ENCODE data around the gene ABLIM1. TPM values are rescaled to one million over a fixed set of nuclear protein-coding genes. Genes with fewer than 3 reads are reported as not detected.

The ABLIM1 gene
- total and polyA plus RNA-seq, 2 of the 4 experiments (the other 2 are of a cell fraction): 7.7 to 9.9 TPM

- Histone ChIP-seq H3K9me1 (ENCODE audit: insufficient read depth, low read length) (peaks cover 2% of the 10 kb centered on the region; the same call in 1 of the 2 replicates), H2AK5ac (ENCODE audit: low read depth, low read length) (no peak overlapping the region), H2AFZ (replicated peaks; ENCODE audit: low read length, poor library complexity) (no peak overlapping the region), H4K91ac (ENCODE audit: insufficient read depth, low read depth, low read length) (no peak overlapping the region), H3K79me1 (ENCODE audit: low read depth in 1 of 2, low read length in 2 of 2) (no peaks in the 10 kb centered on the region), H3K4me2 (ENCODE audit: low read depth, low read length) (no peak overlapping the region), H2BK5ac (ENCODE audit: low read depth, low read length, poor library complexity, severe bottlenecking) (no peak overlapping the region), H3K4ac (ENCODE audit: low read depth, low read length) (no peak overlapping the region), H3K27me3 (ENCODE audit: control insufficient read depth, insufficient read depth, low read length) (no peaks in the 10 kb centered on the region), H3K27ac (ENCODE audit: insufficient read depth, low read length) (no peak overlapping the region), H4K20me1 (ENCODE audit: insufficient read depth, low read length) (no peaks in the 10 kb centered on the region), H3K18ac (ENCODE audit: low read depth, low read length) (no peak overlapping the region), H2AK9ac (replicated peaks; ENCODE audit: low read depth, low read length, poor library complexity) (no peak overlapping the region), H3K4me1 (ENCODE audit: control insufficient read depth, insufficient read depth, low read length) (peaks cover 4% of the 10 kb centered on the region; the same call in 1 of the 2 replicates), H2BK20ac (ENCODE audit: low read depth, low read length) (no peak overlapping the region), H3K56ac (ENCODE audit: extremely low read depth, insufficient read depth, low read length) (no peak overlapping the region), H4K8ac (ENCODE audit: low read depth in 2 of 2, low read length in 2 of 2) (no peak overlapping the region), H3K9me3 (ENCODE audit: control insufficient read depth, insufficient read depth, low read length) (no peaks in the 10 kb centered on the region), H4K5ac (ENCODE audit: low read depth, low read length) (no peak overlapping the region), H3K9ac (ENCODE audit: low read depth, low read length) (no peak overlapping the region), H3K23ac (ENCODE audit: low read depth, low read length) (no peak overlapping the region), H3K36me3 (ENCODE audit: control insufficient read depth, insufficient read depth, low read length) (no peaks in the 10 kb centered on the region), H2BK15ac (ENCODE audit: low read depth, low read length) (no peak overlapping the region), H3K4me3 (ENCODE audit: insufficient read depth, low read depth, low read length) (no peak overlapping the region), H3K14ac (replicated peaks; ENCODE audit: low read depth, low read length) (no peak overlapping the region), H2BK120ac (ENCODE audit: low read depth, low read length) (no peak overlapping the region)
- CTCF ChIA-PET: interaction anchor here (1.0 to 1.3 kb wide), 5 partner anchors 9 to 134 kb away, joined by 3 to 6 read pairs (median 4); no protein-coding TSS in a partner anchor
- POLR2A ChIA-PET (ENCODE audit: unreplicated experiment): no interaction called here
- dilution Hi-C loops (cut with HindIII; ENCODE audit: low sequenced_read_pairs, unreplicated experiment): no loop called here
- peak; percentile 19 for DNase-seq
- WGBS, 2 experiments (ENCODE audit: extremely low coverage in 2 of 2, insufficient read length in 1 of 2): no CpG with 5 or more reads among the region's 9 CpGs
- intact Hi-C loops (cut with micrococcal nuclease): loop anchor here (1.0 kb wide), 1 partner anchor 133 kb away; no protein-coding TSS in a partner anchor
- no peak for TF ChIP-seq MXI1 (IDR thresholded peaks at IDR 0.05; ENCODE audit: borderline replicate concordance, low read depth, low read length)
- peak; percentile 38; the same call in 1 of the 2 replicates for TF ChIP-seq RAD21 (IDR thresholded peaks at IDR 0.05; ENCODE audit: low read length)
- no peak for TF ChIP-seq BHLHE40 (IDR thresholded peaks at IDR 0.05; ENCODE audit: low read depth, low read length)
- no peak for TF ChIP-seq RFX5 (IDR thresholded peaks at IDR 0.05; ENCODE audit: low read depth, low read length)
- TF ChIP-seq SMC3 (IDR thresholded peaks at IDR 0.05; ENCODE audit: low read depth, low read length): peak; percentile 43
- peak; percentile 46 for TF ChIP-seq CTCF (conservative IDR thresholded peaks at IDR 0.05; ENCODE audit: low read depth, low read length)
- peak; percentile 46; the same call in 1 of the 2 replicates for TF ChIP-seq MAFK (IDR thresholded peaks at IDR 0.05; ENCODE audit: low read depth, low read length)
- in situ Hi-C loops (cut with MboI; ENCODE audit: low sequenced_read_pairs): no loop called here
- ATAC-seq (ENCODE audit: low read depth): peak; percentile 72
- BruUV-seq (replicated peaks): no TSS peak
Observed at GRCh38 chr10:114437473-114438292, 220.4 kb downstream of the ABLIM1 start.

All from IMR-90 (cell line).